ENCODE data around the gene FNIP2.

Gene FNIP2

GRCh38 chr4:158829254-158829653, 60.4 kb downstream of the FNIP2 start:
- no peak for TF ChIP-seq Cebpa-rat (IDR thresholded peaks at IDR 0.05)
- no peaks in the 10 kb centered on the region for H3K27me3 ChIP-seq
- no peaks in the 10 kb centered on the region for H3K9me3 ChIP-seq

DNA sequence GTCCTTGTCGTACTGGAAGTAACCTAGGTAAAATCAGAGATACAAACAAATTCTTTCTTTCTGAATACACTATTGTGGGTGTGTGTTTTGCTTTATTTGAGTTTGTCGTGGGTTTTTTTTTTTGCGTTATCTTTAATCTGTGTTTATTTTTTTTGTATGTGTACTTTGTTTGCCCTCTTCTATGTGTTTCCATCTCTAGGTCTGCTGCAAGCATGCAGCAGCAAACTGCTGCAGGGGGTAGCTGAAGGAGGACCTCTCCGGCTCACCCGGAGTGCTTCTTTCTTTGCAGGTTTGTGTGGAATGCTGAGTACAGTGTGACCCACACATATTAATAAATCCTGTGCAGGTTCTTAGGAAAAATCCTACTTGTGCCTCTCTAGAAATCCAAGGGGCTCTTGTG, 64.8 kb downstream of the FNIP2 start:
- H3K4me2 ChIP-seq = no peak overlapping the region
- no peaks in the 10 kb centered on the region for H3K9me3 ChIP-seq
- H3K4me3 ChIP-seq = no peak overlapping the region
- no peak for TF ChIP-seq Cebpa-rat (IDR thresholded peaks at IDR 0.05)
- no peak overlapping the region for H3K27ac ChIP-seq
- peaks cover 50% of the 10 kb centered on the region for H3K36me3 ChIP-seq
- H3K9ac ChIP-seq = no peak overlapping the region
- H3K4me1 ChIP-seq = no peaks in the 10 kb centered on the region
- no peaks in the 10 kb centered on the region for H4K20me1 ChIP-seq
- H3K27me3 ChIP-seq = no peaks in the 10 kb centered on the region

More at GRCh38 chr4:158829254-158829653, 60.4 kb downstream of the FNIP2 start:
- Histone ChIP-seq H3K27ac (no peak overlapping the region), H3K4me1 (peaks cover 19% of the 10 kb centered on the region; the same call in 1 of the 2 replicates), H3K9ac (no peak overlapping the region), H3K4me3 (no peak overlapping the region), H3K4me2 (no peak overlapping the region), H4K20me1 (no peaks in the 10 kb centered on the region), H3K36me3 (peaks cover 48% of the 10 kb centered on the region)

GRCh38 chr4:158835226-158836001, 66.6 kb downstream of the FNIP2 start:
- H4K20me1 ChIP-seq = no peaks in the 10 kb centered on the region
- H3K4me2 ChIP-seq = no peak overlapping the region
- H3K36me3 ChIP-seq = peaks cover 53% of the 10 kb centered on the region
- TF ChIP-seq Cebpa-rat (IDR thresholded peaks at IDR 0.05) = no peak
- no peaks in the 10 kb centered on the region for H3K27me3 ChIP-seq
- no peak overlapping the region for H3K4me3 ChIP-seq
- H3K4me1 ChIP-seq = no peaks in the 10 kb centered on the region
- no peak overlapping the region for H3K27ac ChIP-seq
- no peaks in the 10 kb centered on the region for H3K9me3 ChIP-seq
- no peak overlapping the region for H3K9ac ChIP-seq

GRCh38 chr4:158836002-158836369, 67.2 kb downstream of the FNIP2 start:
- no peaks in the 10 kb centered on the region for H3K27me3 ChIP-seq

GRCh38 chr4:158836828-158837449, 68.1 kb downstream of the FNIP2 start:
- Histone ChIP-seq H3K9me3 (no peaks in the 10 kb centered on the region), H3K4me1 (no peaks in the 10 kb centered on the region), H4K20me1 (no peaks in the 10 kb centered on the region), H3K27ac (no peak overlapping the region), H3K27me3 (no peaks in the 10 kb centered on the region), H3K9ac (no peak overlapping the region), H3K4me3 (no peak overlapping the region), H3K36me3 (peaks cover 54% of the 10 kb centered on the region), H3K4me2 (no peak overlapping the region)
- no peak for TF ChIP-seq Cebpa-rat (IDR thresholded peaks at IDR 0.05)

More at GRCh38 chr4:158836002-158836369, 67.2 kb downstream of the FNIP2 start:
- no peaks in the 10 kb centered on the region for H3K4me1 ChIP-seq
- no peak overlapping the region for H3K4me2 ChIP-seq
- H3K9ac ChIP-seq = no peak overlapping the region
- H3K27ac ChIP-seq = no peak overlapping the region
- no peaks in the 10 kb centered on the region for H3K9me3 ChIP-seq
- H3K4me3 ChIP-seq = no peak overlapping the region
- TF ChIP-seq Cebpa-rat (IDR thresholded peaks at IDR 0.05) = no peak
- peaks cover 53% of the 10 kb centered on the region for H3K36me3 ChIP-seq
- no peaks in the 10 kb centered on the region for H4K20me1 ChIP-seq

- H3K9me3 ChIP-seq = no peaks in the 10 kb centered on the region
- TF ChIP-seq Cebpa-rat (IDR thresholded peaks at IDR 0.05) = no peak
- H3K36me3 ChIP-seq = peaks cover 52% of the 10 kb centered on the region
- no peaks in the 10 kb centered on the region for H4K20me1 ChIP-seq
- H3K9ac ChIP-seq = no peak overlapping the region
- no peak overlapping the region for H3K4me2 ChIP-seq
- no peak overlapping the region for H3K27ac ChIP-seq
- no peaks in the 10 kb centered on the region for H3K27me3 ChIP-seq
- H3K4me1 ChIP-seq = no peaks in the 10 kb centered on the region
- no peak overlapping the region for H3K4me3 ChIP-seq
Observed at GRCh38 chr4:158837527-158838141, 68.8 kb downstream of the FNIP2 start.

DNA sequence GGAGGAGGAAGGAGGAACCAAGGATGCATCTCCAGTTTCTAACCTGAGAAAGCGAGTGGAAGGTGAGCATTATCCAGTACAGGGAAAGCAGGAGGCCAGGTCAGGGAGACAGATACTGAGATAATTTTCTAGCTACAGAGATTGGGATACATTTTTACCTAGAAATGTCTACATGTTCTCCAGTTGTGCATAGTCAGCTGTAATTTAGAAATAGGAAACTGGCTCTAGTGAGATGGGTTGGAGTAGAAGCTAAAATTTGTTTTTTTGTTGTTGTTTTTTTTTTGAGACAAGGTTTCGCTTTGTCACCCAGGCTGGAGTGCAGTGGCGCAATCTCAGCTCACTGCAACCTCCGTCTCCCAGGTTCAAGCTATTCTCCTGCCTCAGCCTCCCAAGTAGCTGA, 71.3 kb downstream of the FNIP2 start:
- Histone ChIP-seq H3K4me3 (no peak overlapping the region), H3K36me3 (peaks cover 51% of the 10 kb centered on the region), H3K9ac (no peak overlapping the region), H4K20me1 (no peaks in the 10 kb centered on the region), H3K4me1 (no peaks in the 10 kb centered on the region), H3K27ac (no peak overlapping the region), H3K4me2 (no peak overlapping the region), H3K27me3 (no peaks in the 10 kb centered on the region), H3K9me3 (no peaks in the 10 kb centered on the region)
- no peak for TF ChIP-seq Cebpa-rat (IDR thresholded peaks at IDR 0.05)

DNA sequence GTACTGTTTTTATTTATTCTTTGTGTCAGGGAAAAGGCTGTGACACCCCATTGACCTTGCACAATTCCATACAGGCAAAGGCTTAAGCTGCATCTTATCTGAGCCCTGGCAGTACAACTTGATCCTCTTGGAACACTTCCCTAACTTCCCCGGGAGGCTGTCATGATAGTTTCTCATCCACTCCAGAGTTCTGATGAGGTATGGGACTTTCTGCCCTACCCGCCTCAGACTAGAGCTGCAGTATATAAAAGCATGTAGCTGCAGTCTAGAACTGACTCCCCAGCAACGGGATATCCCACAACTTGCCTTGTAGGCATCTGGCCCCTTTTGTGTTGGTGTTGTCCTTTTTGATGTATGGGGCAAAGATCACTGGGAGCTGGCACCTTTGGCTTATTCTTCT, 72.7 kb downstream of the FNIP2 start:
- no peak for TF ChIP-seq Cebpa-rat (IDR thresholded peaks at IDR 0.05)
- no peaks in the 10 kb centered on the region for H3K27me3 ChIP-seq
- H3K9me3 ChIP-seq = no peaks in the 10 kb centered on the region
- H3K4me1 ChIP-seq = no peaks in the 10 kb centered on the region
- H3K9ac ChIP-seq = no peak overlapping the region
- no peak overlapping the region for H3K27ac ChIP-seq
- no peak overlapping the region for H3K4me3 ChIP-seq
- H3K4me2 ChIP-seq = no peak overlapping the region
- H3K36me3 ChIP-seq = peaks cover 41% of the 10 kb centered on the region
- H4K20me1 ChIP-seq = no peaks in the 10 kb centered on the region

DNA sequence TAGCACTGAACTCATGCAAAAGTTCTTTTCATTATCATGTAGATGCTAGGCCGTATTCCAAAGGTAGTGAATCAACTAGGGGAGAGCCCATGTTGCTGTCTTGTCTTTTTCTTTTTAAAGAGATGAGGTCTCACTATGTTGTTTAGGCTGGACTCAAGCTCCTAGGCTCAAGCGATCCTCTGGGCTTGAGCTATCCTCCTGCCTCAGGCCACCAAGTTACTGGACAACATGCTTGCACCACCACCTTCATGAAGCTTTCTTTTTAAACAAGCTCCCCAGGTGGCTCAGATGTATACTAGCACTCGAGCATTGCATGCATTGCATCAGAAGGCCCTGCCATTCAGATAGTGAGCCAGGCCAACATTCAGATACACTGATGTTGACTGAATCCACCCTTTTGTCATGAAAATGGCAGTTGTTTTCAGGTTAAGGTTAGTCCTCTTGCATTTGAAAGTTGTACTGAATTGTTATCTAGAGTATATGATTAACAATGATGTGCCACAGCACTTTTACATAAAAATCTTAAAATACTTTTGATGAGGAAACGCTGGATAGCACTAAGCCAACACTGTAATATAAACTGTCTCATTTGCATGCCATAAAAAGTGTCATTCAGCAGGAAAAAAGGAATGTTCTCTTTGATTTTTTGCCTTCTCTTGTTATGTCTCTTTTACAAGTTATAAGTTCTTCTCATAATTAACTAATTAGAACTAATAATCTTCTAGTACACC, 76.7 kb downstream of the FNIP2 start:
- Histone ChIP-seq H3K27me3 (no peaks in the 10 kb centered on the region; the same call in 1 of the 2 replicates), H3K4me3 (no peak overlapping the region), H3K4me2 (no peak overlapping the region), H3K9ac (no peak overlapping the region), H3K9me3 (no peaks in the 10 kb centered on the region), H4K20me1 (no peaks in the 10 kb centered on the region), H3K36me3 (peaks cover 37% of the 10 kb centered on the region), H3K4me1 (no peaks in the 10 kb centered on the region), H3K27ac (no peak overlapping the region)
- TF ChIP-seq Cebpa-rat (IDR thresholded peaks at IDR 0.05) = no peak

Measured in BLaER1 (cell line).